HEK293 (cell line): ENCODE results near the gene PACS2.

Source experiments
- CTCF ChIA-PET: fragments of 350-600 bp; formaldehyde crosslinking; extraction: SDS; loops from one replicate; lab custom pipeline; 2021; ENCODE audit warnings: antibody characterized with exemption; lab: Yijun Ruan, JAX
- POLR2A ChIA-PET: fragments of 300-600 bp; formaldehyde crosslinking; extraction: SDS; loops from one replicate; lab custom pipeline; 2020; ENCODE audit warnings: antibody characterized with exemption, inconsistent platforms; lab: Yijun Ruan, JAX
- H3K27ac ChIP-seq: fragments of 200-500 bp; sonication (Bioruptor generic); 2 replicates; pipeline ENCODE4 v1.5.1; 2014; ENCODE audit warnings: low read depth, low read length, control low read depth, inconsistent platforms; ENCODE audit errors: extremely low read depth
- H3K36me3 ChIP-seq, 2 experiments: fragments of 200-500 bp in 1 of 2; sonication (Bioruptor generic) in 1 of 2; 1 replicate in 1 of 2; 2 replicates in 1 of 2; pipeline ENCODE4 v1.5.1; 2014 to 2017; ENCODE audit warnings: inconsistent platforms in 2 of 2, low read length in 2 of 2; ENCODE audit not compliant: control insufficient read depth in 2 of 2, insufficient read depth in 1 of 2
- H3K4me1 ChIP-seq: fragments of 200-500 bp; sonication (Bioruptor generic); 2 replicates; pipeline ENCODE4 v1.5.1; 2014; ENCODE audit warnings: mild to moderate bottlenecking, low read length, inconsistent platforms; ENCODE audit not compliant: control insufficient read depth, insufficient read depth
- H3K4me3 ChIP-seq: 2 replicates; pipeline ENCODE4 v1.5.1; 2011; ENCODE audit warnings: low read depth, mild to moderate bottlenecking, control low read depth, low read length, moderate library complexity
- H3K9me3 ChIP-seq: fragments of 200-500 bp; sonication (Bioruptor generic); 2 replicates; pipeline ENCODE4 v1.5.1; 2014; ENCODE audit warnings: low read depth, low read length, inconsistent platforms; ENCODE audit not compliant: control insufficient read depth, insufficient read depth
- GFI1B ChIP-seq: fragments of 450-650 bp; formaldehyde crosslinking; IDR thresholded peaks from 2 replicates; pipeline ENCODE4 v1.5.1; 2016; ENCODE audit warnings: missing biosample characterization, missing genetic modification characterization
- GLI4 ChIP-seq: fragments of 450-650 bp; formaldehyde crosslinking; IDR thresholded peaks from 2 replicates; pipeline ENCODE4 v1.5.1; 2016; ENCODE audit warnings: missing biosample characterization, missing genetic modification characterization
- KLF7 ChIP-seq: fragments of 450-650 bp; formaldehyde crosslinking; IDR thresholded peaks from 2 replicates; pipeline ENCODE4 v1.5.1; 2016; ENCODE audit warnings: missing biosample characterization, missing genetic modification characterization, borderline replicate concordance
- SP3 ChIP-seq: fragments of 450-650 bp; formaldehyde crosslinking; IDR thresholded peaks from 2 replicates; pipeline ENCODE4 v1.5.1; 2016; ENCODE audit warnings: missing biosample characterization, missing genetic modification characterization
- ZBTB7A ChIP-seq: fragments of 450-650 bp; formaldehyde crosslinking; IDR thresholded peaks from 2 replicates; pipeline ENCODE4 v1.5.1; 2016; ENCODE audit warnings: low read depth, missing biosample characterization, missing genetic modification characterization
- ZIC2 ChIP-seq: fragments of 450-650 bp; formaldehyde crosslinking; IDR thresholded peaks from 2 replicates; pipeline ENCODE4 v1.5.1; 2016; ENCODE audit warnings: missing biosample characterization, missing genetic modification characterization
- ZNF10 ChIP-seq: fragments of 450-650 bp; formaldehyde crosslinking; IDR thresholded peaks from 2 replicates; pipeline ENCODE4 v1.5.1; 2017; ENCODE audit warnings: missing biosample characterization, missing genetic modification characterization
- ZNF146 ChIP-seq: fragments of 450-650 bp; formaldehyde crosslinking; IDR thresholded peaks from 2 replicates; pipeline ENCODE4 v1.5.1; 2016; ENCODE audit warnings: missing biosample characterization, missing genetic modification characterization
- ZNF157 ChIP-seq: fragments of 450-650 bp; formaldehyde crosslinking; IDR thresholded peaks from 2 replicates; pipeline ENCODE4 v1.5.1; 2016; ENCODE audit warnings: missing biosample characterization, missing genetic modification characterization
- ZNF221 ChIP-seq: fragments of 450-650 bp; formaldehyde crosslinking; IDR thresholded peaks from 2 replicates; pipeline ENCODE4 v1.5.1; 2017; ENCODE audit warnings: missing biosample characterization, missing genetic modification characterization, borderline replicate concordance
- ZNF311 ChIP-seq: fragments of 450-650 bp; formaldehyde crosslinking; IDR thresholded peaks from 2 replicates; pipeline ENCODE4 v1.5.1; 2017; ENCODE audit warnings: missing biosample characterization, missing genetic modification characterization, borderline replicate concordance
- ZNF350 ChIP-seq: fragments of 450-650 bp; formaldehyde crosslinking; IDR thresholded peaks from 2 replicates; pipeline ENCODE4 v1.5.0; 2017; ENCODE audit warnings: missing biosample characterization, mild to moderate bottlenecking, missing genetic modification characterization
- ZNF404 ChIP-seq: fragments of 450-650 bp; formaldehyde crosslinking; IDR thresholded peaks from 2 replicates; pipeline ENCODE4 v1.5.1; 2017; ENCODE audit warnings: missing biosample characterization, missing genetic modification characterization
- ZNF571 ChIP-seq: fragments of 450-650 bp; formaldehyde crosslinking; IDR thresholded peaks from 2 replicates; pipeline ENCODE4 v1.5.0; 2017; ENCODE audit warnings: missing biosample characterization, missing genetic modification characterization
- ZNF654 ChIP-seq: fragments of 450-650 bp; formaldehyde crosslinking; IDR thresholded peaks from 2 replicates; pipeline ENCODE4 v1.5.1; 2016; ENCODE audit warnings: low read depth, missing biosample characterization, missing genetic modification characterization
- TF ChIP-seq, protein P1 (sequence below): fragments of 450-650 bp; formaldehyde crosslinking; IDR thresholded peaks from 2 replicates; pipeline ENCODE4 v1.5.1; 2017; ENCODE audit warnings: missing biosample characterization, missing genetic modification characterization
- TF ChIP-seq, protein P2 (sequence below): fragments of 450-650 bp; formaldehyde crosslinking; IDR thresholded peaks from 2 replicates; pipeline ENCODE4 v1.5.1; 2016; ENCODE audit warnings: missing biosample characterization, missing genetic modification characterization
- TF ChIP-seq, protein P3 (sequence below): fragments of 450-650 bp; formaldehyde crosslinking; IDR thresholded peaks from 2 replicates; pipeline ENCODE4 v1.5.0; 2017; ENCODE audit warnings: missing biosample characterization, missing genetic modification characterization, borderline replicate concordance

PACS2 gene

DNA sequence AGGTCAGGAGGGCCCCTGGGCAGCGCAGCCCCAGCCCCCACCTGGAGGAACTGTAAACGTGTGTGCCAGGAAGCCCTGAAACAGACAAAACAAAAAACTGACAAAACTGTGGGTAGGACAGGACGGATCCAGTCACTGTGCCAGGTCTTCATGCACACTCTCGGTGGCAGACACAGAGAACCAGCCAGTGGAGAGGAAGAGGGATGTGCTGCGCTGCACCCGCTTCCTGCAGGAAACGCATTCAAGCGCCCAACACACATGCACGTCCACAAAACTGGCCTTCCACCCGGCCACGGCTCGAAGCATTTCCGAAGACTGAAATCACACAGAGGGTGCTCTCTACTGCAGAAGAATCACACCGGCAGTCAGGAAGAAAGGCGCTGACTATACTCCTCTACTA, 30.6 kb upstream of the PACS2 start:
- Histone ChIP-seq H3K9me3 (no peaks in the 10 kb centered on the region), H3K4me3 (no peak overlapping the region), H3K27ac (no peak overlapping the region), H3K4me1 (no peaks in the 10 kb centered on the region), H3K36me3 (peaks cover 0 to 12% of the 10 kb centered on the region in 2 experiments)
- ChIA-PET CTCF (interaction anchor here (0.6 kb wide), 1 partner anchor 60 kb away, joined by 3 read pairs; no protein-coding TSS in a partner anchor), POLR2A (no interaction called here)
- TF ChIP-seq ZNF146 (tag by site-specific recombination) (no peak), ZNF311 (no peak), ZNF404 (no peak), ZBTB7A (no peak), GFI1B (no peak), ZNF10 (no peak), GLI4 (no peak), ZNF654 (tag by site-specific recombination) (no peak)

DNA sequence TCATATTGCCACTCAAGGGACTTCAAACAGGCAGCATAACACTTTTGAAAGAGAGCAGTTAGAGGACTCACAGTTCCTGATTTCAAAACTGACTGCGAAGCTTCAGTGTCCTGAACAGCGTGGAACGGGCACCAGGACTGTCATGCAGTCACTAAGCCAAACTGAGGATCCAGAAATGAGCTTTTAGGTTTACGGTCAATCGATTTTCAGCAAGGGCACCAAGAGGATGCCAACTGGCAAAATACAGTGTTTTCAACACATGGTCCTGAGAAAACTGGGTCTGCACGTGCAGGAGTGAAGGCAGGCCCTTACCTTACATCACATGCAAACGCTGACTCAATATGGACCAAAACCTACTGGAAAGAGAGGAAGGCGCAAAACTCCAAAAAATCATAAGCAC, 29.4 kb upstream of the PACS2 start:
- CTCF ChIA-PET, result interaction anchor here (0.7 kb wide), 1 partner anchor 67 kb away, joined by 4 read pairs; no protein-coding TSS in a partner anchor
- peaks cover 0 to 11% of the 10 kb centered on the region in 2 experiments; a peak in 2 of 3 replicates for H3K36me3 ChIP-seq
- POLR2A ChIA-PET, result no interaction called here
- TF ChIP-seq ZNF654 (tag by site-specific recombination) (no peak), ZNF350 (tag by site-specific recombination) (no peak)
- no peak overlapping the region for H3K4me3 ChIP-seq
- H3K9me3 ChIP-seq, result no peaks in the 10 kb centered on the region
- no peak overlapping the region for H3K27ac ChIP-seq
- H3K4me1 ChIP-seq, result no peaks in the 10 kb centered on the region

DNA sequence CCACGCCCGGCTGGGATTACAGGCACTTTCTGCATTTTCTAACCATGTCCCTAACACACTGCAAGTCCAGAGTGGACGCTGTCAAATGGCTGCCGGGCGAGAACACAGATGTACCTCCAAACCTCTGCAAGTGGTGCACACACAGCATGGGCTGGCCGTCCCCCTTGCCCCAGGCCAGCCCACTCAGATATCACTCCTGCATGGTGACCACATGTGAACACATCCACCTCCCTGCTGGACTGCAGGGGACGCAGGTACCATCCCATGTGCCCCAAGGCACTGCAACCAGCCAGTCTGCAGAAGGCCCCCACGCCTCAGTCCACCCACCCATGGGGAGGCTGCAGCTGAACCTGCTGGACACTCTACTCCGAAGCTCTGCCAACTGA, 27.8 kb upstream of the PACS2 start:
- TF ChIP-seq, protein P1, sequence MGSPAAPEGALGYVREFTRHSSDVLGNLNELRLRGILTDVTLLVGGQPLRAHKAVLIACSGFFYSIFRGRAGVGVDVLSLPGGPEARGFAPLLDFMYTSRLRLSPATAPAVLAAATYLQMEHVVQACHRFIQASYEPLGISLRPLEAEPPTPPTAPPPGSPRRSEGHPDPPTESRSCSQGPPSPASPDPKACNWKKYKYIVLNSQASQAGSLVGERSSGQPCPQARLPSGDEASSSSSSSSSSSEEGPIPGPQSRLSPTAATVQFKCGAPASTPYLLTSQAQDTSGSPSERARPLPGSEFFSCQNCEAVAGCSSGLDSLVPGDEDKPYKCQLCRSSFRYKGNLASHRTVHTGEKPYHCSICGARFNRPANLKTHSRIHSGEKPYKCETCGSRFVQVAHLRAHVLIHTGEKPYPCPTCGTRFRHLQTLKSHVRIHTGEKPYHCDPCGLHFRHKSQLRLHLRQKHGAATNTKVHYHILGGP (tag by site-specific recombination), result no peak
- TF ChIP-seq ZNF157 (tag by site-specific recombination) (no peak), KLF7 (tag by site-specific recombination) (no peak), ZNF571 (tag by site-specific recombination) (no peak)
- no peak overlapping the region for H3K27ac ChIP-seq
- H3K4me3 ChIP-seq, result no peak overlapping the region
- no peaks in the 10 kb centered on the region for H3K4me1 ChIP-seq
- no peaks in the 10 kb centered on the region for H3K9me3 ChIP-seq
- H3K36me3 ChIP-seq, result no peaks in the 10 kb centered on the region; a peak in 1 of 3 replicates
- ChIA-PET POLR2A (no interaction called here), CTCF (no interaction called here)

DNA sequence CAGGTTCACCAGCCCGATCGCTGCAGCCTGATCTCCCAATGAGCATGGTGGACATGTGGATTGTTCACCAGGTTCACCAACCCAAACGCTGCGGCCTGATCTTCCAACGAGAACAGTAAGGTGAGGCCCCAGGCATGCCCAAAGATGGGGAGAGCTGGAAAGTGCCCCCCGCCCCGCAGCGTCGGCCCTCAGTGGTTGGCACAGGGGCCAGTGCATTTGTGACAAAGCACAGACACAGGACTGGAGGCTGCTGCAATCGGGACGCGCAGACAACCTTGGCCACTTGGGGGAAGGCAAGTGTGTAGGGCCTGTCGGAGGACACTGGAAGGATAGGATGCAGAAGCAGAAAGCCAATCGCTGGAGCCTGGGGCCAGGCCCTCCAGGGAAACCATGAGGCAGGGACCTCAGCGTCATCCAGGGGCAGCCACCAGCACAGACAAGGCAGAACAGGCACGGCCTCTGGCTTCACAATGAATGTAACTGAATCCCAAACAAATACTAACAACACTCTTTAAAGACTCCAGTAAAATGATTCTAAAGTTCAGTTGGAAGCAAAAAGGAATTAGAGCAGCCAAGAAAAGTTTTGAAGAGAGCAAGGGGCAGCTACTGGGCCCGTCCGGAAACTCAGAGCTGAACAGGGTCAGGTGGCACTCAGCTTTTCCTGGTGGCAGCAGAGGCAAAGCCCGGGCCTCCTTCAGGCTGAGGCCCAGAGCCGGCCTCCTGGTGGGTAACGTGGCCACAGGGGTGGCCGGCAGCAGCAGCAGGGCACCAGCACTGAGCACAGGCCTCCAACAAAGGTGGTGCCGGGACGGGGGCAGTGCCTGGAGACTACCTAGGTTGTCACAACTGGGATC, 27.1 kb upstream of the PACS2 start:
- ChIA-PET POLR2A (interaction anchor here (0.7 kb wide), 1 partner anchor 14 kb away, joined by 3 read pairs; the partner anchor contains the start of gene BRF1), CTCF (interaction anchor here (0.7 kb wide), 1 partner anchor 9 kb away, joined by 3 read pairs; no protein-coding TSS in a partner anchor)
- Histone ChIP-seq H3K4me1 (no peaks in the 10 kb centered on the region), H3K36me3 (no peaks in the 10 kb centered on the region; a peak in 1 of 3 replicates), H3K9me3 (no peaks in the 10 kb centered on the region), H3K4me3 (no peak overlapping the region), H3K27ac (no peak overlapping the region)
- TF ChIP-seq ZNF221 (tag by site-specific recombination) (no peak), ZIC2 (0 out of 2 replicates have a peak, but pooled peaks have one; percentile 23), SP3 (no peak)
- TF ChIP-seq, protein P2, sequence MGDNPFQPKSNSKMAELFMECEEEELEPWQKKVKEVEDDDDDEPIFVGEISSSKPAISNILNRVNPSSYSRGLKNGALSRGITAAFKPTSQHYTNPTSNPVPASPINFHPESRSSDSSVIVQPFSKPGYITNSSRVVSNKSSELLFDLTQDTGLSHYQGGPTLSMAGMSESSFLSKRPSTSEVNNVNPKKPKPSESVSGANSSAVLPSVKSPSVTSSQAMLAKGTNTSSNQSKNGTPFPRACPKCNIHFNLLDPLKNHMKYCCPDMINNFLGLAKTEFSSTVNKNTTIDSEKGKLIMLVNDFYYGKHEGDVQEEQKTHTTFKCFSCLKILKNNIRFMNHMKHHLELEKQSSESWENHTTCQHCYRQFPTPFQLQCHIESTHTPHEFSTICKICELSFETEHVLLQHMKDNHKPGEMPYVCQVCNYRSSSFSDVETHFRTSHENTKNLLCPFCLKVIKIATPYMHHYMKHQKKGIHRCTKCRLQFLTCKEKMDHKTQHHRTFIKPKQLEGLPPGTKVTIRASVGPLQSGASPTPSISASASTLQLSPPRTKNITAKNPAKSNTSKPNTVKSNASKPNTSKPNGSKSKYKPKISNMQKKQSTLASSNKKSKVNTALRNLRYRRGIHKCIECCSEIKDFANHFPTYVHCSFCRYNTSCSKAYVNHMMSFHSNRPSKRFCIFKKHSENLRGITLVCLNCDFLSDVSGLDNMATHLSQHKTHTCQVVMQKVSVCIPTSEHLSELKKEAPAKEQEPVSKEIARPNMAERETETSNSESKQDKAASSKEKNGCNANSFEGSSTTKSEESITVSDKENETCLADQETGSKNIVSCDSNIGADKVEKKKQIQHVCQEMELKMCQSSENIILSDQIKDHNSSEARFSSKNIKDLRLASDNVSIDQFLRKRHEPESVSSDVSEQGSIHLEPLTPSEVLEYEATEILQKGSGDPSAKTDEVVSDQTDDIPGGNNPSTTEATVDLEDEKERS (tag by site-specific recombination), result no peak
- TF ChIP-seq, protein P3, sequence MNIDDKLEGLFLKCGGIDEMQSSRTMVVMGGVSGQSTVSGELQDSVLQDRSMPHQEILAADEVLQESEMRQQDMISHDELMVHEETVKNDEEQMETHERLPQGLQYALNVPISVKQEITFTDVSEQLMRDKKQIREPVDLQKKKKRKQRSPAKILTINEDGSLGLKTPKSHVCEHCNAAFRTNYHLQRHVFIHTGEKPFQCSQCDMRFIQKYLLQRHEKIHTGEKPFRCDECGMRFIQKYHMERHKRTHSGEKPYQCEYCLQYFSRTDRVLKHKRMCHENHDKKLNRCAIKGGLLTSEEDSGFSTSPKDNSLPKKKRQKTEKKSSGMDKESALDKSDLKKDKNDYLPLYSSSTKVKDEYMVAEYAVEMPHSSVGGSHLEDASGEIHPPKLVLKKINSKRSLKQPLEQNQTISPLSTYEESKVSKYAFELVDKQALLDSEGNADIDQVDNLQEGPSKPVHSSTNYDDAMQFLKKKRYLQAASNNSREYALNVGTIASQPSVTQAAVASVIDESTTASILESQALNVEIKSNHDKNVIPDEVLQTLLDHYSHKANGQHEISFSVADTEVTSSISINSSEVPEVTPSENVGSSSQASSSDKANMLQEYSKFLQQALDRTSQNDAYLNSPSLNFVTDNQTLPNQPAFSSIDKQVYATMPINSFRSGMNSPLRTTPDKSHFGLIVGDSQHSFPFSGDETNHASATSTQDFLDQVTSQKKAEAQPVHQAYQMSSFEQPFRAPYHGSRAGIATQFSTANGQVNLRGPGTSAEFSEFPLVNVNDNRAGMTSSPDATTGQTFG (tag by site-specific recombination), result no peak
